Thyroid gland (tissue), 4 donors: ENCODE measurements around the gene PATL1.

Experiments used
- POLR2A ChIP-seq, 2 donors: fragments of 450-650 bp; IDR thresholded peaks; one replicate each; pipeline ENCODE4 v1.6.1; 2017; ENCODE audit warnings: antibody characterized with exemption in 2 of 2, mild to moderate bottlenecking in 2 of 2, moderate library complexity in 1 of 2
- TF ChIP-seq, protein P1 (sequence below), 6 experiments: fragments of 200-600 bp in 3 of 6; fragments of 450-650 bp in 3 of 6; sonication (generic) in 3 of 6; IDR thresholded peaks; one replicate each; pipeline ENCODE4 v1.5.1; 2016 to 2019; ENCODE audit warnings: antibody characterized with exemption in 6 of 6, mild to moderate bottlenecking in 2 of 6, inconsistent platforms in 1 of 6, moderate library complexity in 1 of 6

GRCh38 chr11:59658036-59658435 is 10.8 kb downstream of the PATL1 start:
- TF ChIP-seq, protein P1, sequence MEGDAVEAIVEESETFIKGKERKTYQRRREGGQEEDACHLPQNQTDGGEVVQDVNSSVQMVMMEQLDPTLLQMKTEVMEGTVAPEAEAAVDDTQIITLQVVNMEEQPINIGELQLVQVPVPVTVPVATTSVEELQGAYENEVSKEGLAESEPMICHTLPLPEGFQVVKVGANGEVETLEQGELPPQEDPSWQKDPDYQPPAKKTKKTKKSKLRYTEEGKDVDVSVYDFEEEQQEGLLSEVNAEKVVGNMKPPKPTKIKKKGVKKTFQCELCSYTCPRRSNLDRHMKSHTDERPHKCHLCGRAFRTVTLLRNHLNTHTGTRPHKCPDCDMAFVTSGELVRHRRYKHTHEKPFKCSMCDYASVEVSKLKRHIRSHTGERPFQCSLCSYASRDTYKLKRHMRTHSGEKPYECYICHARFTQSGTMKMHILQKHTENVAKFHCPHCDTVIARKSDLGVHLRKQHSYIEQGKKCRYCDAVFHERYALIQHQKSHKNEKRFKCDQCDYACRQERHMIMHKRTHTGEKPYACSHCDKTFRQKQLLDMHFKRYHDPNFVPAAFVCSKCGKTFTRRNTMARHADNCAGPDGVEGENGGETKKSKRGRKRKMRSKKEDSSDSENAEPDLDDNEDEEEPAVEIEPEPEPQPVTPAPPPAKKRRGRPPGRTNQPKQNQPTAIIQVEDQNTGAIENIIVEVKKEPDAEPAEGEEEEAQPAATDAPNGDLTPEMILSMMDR (IDR thresholded peaks at IDR 0.05) = no peak
- TF ChIP-seq POLR2A (IDR thresholded peaks at IDR 0.05) = no peak
